K562 (cell line): Measurements from ENCODE around the gene NUP214. TPM values are rescaled to one million over a fixed set of nuclear protein-coding genes. Genes with fewer than 3 reads are reported as not detected.

Experiments used
- ATAC-seq: fragments of 200-7000 bp; cut with Tn5 transposase; 3 replicates; pipeline ENCODE4 v1.9.1; 2020; ENCODE audit warnings: moderate library complexity
- BruUV-seq: library from RNA; stranded (reverse); fragments of 400-500 nt; replicated peaks from 2 replicates; lab custom pipeline; 2021; lab: Mats Ljungman, UMichigan
- CTCF ChIA-PET: fragments of 300-600 bp; formaldehyde crosslinking; extraction: SDS; loops from one replicate; lab custom pipeline; 2021; ENCODE audit warnings: low intra/inter-chr PET ratio; lab: Yijun Ruan, JAX
- POLR2A ChIA-PET: fragments of 300-600, 350-650 bp; sonication (Branson Sonifier 250); formaldehyde crosslinking; extraction: SDS; loops from one replicate; lab custom pipeline; 2021; ENCODE audit warnings: antibody characterized with exemption, inconsistent platforms; lab: Yijun Ruan, JAX
- DNase-seq, 4 experiments: peaks; one replicate each; pipeline versions ENCODE4 v3.0.0 to v3.0.0-alpha.2; 2011 to 2018; ENCODE audit warnings: low spot score in 3 of 4, mixed read lengths in 3 of 4; ENCODE audit errors: extremely low read depth in 1 of 4
- FAIRE-seq: peaks from 2 replicates; lab custom pipeline; 2011; peaks lifted over from hg19 to GRCh38; lab: Jason Lieb, UNC
- H2AFZ ChIP-seq: 2 replicates; pipeline ENCODE4 v1.6.0; 2011; ENCODE audit warnings: low read depth, low read length, control low read depth, inconsistent platforms
- H3K27ac ChIP-seq: fragments of 200-600 bp; 3 replicates; pipeline ENCODE4 v1.8.0; 2011; ENCODE audit warnings: low read depth, mild to moderate bottlenecking, control low read depth, inconsistent platforms, low read length, moderate library complexity, mixed read lengths; ENCODE audit errors: extremely low read depth
- H3K27me3 ChIP-seq, 2 experiments: fragments of 300-600 bp in 1 of 2; 2 replicates in 1 of 2; 3 replicates in 1 of 2; pipeline versions ENCODE4 v1.6.0 to v1.8.0; 2011; ENCODE audit warnings: inconsistent platforms in 2 of 2, low read length in 2 of 2, mild to moderate bottlenecking in 1 of 2, mixed read lengths in 1 of 2, moderate library complexity in 1 of 2; ENCODE audit not compliant: control insufficient read depth in 2 of 2, insufficient read depth in 2 of 2
- H3K36me3 ChIP-seq: fragments of 300-600 bp; 3 replicates; pipeline ENCODE4 v1.8.0; 2011; ENCODE audit warnings: mild to moderate bottlenecking, low read length, inconsistent platforms; ENCODE audit not compliant: control insufficient read depth, insufficient read depth
- H3K4me1 ChIP-seq, 2 experiments: fragments of 200-600 bp in 1 of 2; replicated peaks in 1 of 2; 2 replicates in 1 of 2; 3 replicates in 1 of 2; pipeline versions ENCODE4 v1.5.1 to v1.8.0; 2011; ENCODE audit warnings: inconsistent platforms in 2 of 2, low read length in 2 of 2, mild to moderate bottlenecking in 1 of 2, mixed read lengths in 1 of 2, moderate library complexity in 1 of 2; ENCODE audit not compliant: control insufficient read depth in 2 of 2, insufficient read depth in 2 of 2
- H3K4me2 ChIP-seq: 2 replicates; pipeline ENCODE4 v1.6.1; 2011; ENCODE audit warnings: low read length, control low read depth, inconsistent platforms, mixed read lengths; ENCODE audit not compliant: insufficient read depth
- H3K4me3 ChIP-seq: fragments of 200-600 bp; sonication (generic), shearing (Covaris generic); 2 replicates; pipeline ENCODE4 v1.5.1; 2016; ENCODE audit warnings: control low read depth, inconsistent platforms
- H3K79me2 ChIP-seq: fragments of 200-600 bp; 3 replicates; pipeline ENCODE4 v1.8.0; 2011; ENCODE audit warnings: low read length, inconsistent platforms; ENCODE audit not compliant: control insufficient read depth, insufficient read depth
- H3K9ac ChIP-seq, 2 experiments: 2 replicates each; pipeline versions ENCODE4 v1.6.0 to v1.6.1; 2011; ENCODE audit warnings: low read depth in 2 of 2, low read length in 2 of 2, control low read depth in 1 of 2, inconsistent platforms in 1 of 2, mild to moderate bottlenecking in 1 of 2, mixed read lengths in 1 of 2; ENCODE audit not compliant: insufficient read depth in 1 of 2
- H3K9me1 ChIP-seq: one replicate; pipeline ENCODE4 v1.6.0; 2011; ENCODE audit warnings: inconsistent platforms, mild to moderate bottlenecking, low read length, moderate library complexity; ENCODE audit not compliant: control insufficient read depth, insufficient read depth
- H3K9me3 ChIP-seq: replicated peaks from 2 replicates; pipeline ENCODE4 v1.5.1; 2011; ENCODE audit warnings: low read depth, low read length, inconsistent platforms; ENCODE audit not compliant: control insufficient read depth, insufficient read depth
- H4K20me1 ChIP-seq: replicated peaks from 2 replicates; pipeline ENCODE4 v1.6.1; 2011; ENCODE audit warnings: low read length, inconsistent platforms, mixed read lengths; ENCODE audit not compliant: control insufficient read depth, insufficient read depth
- EGR1 ChIP-seq: fragments of 450-650 bp; conservative IDR thresholded peaks from 2 replicates; pipeline ENCODE4 v1.6.1; 2017; ENCODE audit warnings: mild to moderate bottlenecking
- FOSL1 ChIP-seq: fragments of 200-800 bp; sonication (Bioruptor generic); conservative IDR thresholded peaks from 2 replicates; pipeline ENCODE4 v1.6.1; 2016; ENCODE audit warnings: missing genetic modification characterization, missing compliant biosample characterization
- FOXJ3 ChIP-seq: sonication (generic); formaldehyde crosslinking; IDR thresholded peaks from 2 replicates; pipeline ENCODE4 v1.4.0; 2020; ENCODE audit warnings: mild to moderate bottlenecking, missing genetic modification reagents
- GATAD2A ChIP-seq: fragments of 450-650 bp; IDR thresholded peaks from 2 replicates; pipeline ENCODE4 v1.6.1; 2017
- NKRF ChIP-seq: fragments of 450-650 bp; IDR thresholded peaks from 2 replicates; pipeline ENCODE4 v1.6.1; 2016; ENCODE audit warnings: borderline replicate concordance
- ZNF24 ChIP-seq: fragments of 450-650 bp; IDR thresholded peaks from 2 replicates; pipeline ENCODE4 v1.6.1; 2016
- WGBS: fragments of 100-300 bp; shearing (Covaris generic); methylation state at CpG from one replicate; pipeline ENCODE4 v1.1.6; 2016; ENCODE audit warnings: low coverage, mixed read lengths; ENCODE audit not compliant: insufficient coverage; ENCODE audit errors: missing lambda C conversion rate; 5-methylcytosine and 5-hydroxymethylcytosine counted together
- in situ Hi-C: fragments of 300-500 bp; cut with MboI; formaldehyde crosslinking; loops from 4 replicates; pipeline ENCODE4 v1.15.0; 2018; ENCODE audit warnings: inconsistent platforms, mixed read lengths
- intact Hi-C: fragments of 100-400 bp; cut with micrococcal nuclease; formaldehyde crosslinking; loops from 2 replicates; pipeline ENCODE4 v1.14.2; 2022
- polyA plus RNA-seq, 8 experiments: library from polyadenylated mRNA; depleted of rRNA in 4 of 8; stranded (reverse) in 5 of 8; unstranded in 3 of 8; fragments of >200 nt; fragmentation: Nextera tagmentation in 2 of 8; fragmentation: Illumina TruSeq in 1 of 8; extraction: Ambion mirVana in 2 of 8; extraction: Trizol in 1 of 8; gene quantifications; 2 replicates each; pipeline versions ENCODE4 v1.2.1 to v1.2.3, GENCODE V29; 2011 to 2014; ENCODE audit warnings: inconsistent platforms in 1 of 8, missing spikeins in 1 of 8
- total RNA-seq, 7 experiments: library from RNA; depleted of rRNA in 6 of 7; stranded (reverse); fragments of >200 nt in 6 of 7; fragmentation: Illumina TruSeq in 2 of 7; extraction: Trizol in 2 of 7; gene quantifications; 2 replicates each; pipeline versions ENCODE4 v1.2.1 to v1.2.3, GENCODE V29; 2011 to 2021; ENCODE audit warnings: low replicate concordance in 1 of 7
- TF ChIP-seq, protein P1 (sequence below), 2 experiments: fragments of 450-650 bp in 1 of 2; sonication (generic) in 1 of 2; formaldehyde crosslinking in 1 of 2; IDR thresholded peaks in 1 of 2; conservative IDR thresholded peaks in 1 of 2; 2 replicates each; pipeline versions ENCODE4 v1.6.1 to v1.8.1; 2016 to 2023; ENCODE audit warnings: mild to moderate bottlenecking in 2 of 2, moderate library complexity in 2 of 2, inconsistent platforms in 1 of 2, missing genetic modification reagents in 1 of 2

NUP214 gene
- total and polyA plus RNA-seq, 9 of the 15 experiments (the other 6 are each of a cell fraction or from before 2014, with no cell fraction given) = 56.9 to 332 (median 97.1) TPM

DNA sequence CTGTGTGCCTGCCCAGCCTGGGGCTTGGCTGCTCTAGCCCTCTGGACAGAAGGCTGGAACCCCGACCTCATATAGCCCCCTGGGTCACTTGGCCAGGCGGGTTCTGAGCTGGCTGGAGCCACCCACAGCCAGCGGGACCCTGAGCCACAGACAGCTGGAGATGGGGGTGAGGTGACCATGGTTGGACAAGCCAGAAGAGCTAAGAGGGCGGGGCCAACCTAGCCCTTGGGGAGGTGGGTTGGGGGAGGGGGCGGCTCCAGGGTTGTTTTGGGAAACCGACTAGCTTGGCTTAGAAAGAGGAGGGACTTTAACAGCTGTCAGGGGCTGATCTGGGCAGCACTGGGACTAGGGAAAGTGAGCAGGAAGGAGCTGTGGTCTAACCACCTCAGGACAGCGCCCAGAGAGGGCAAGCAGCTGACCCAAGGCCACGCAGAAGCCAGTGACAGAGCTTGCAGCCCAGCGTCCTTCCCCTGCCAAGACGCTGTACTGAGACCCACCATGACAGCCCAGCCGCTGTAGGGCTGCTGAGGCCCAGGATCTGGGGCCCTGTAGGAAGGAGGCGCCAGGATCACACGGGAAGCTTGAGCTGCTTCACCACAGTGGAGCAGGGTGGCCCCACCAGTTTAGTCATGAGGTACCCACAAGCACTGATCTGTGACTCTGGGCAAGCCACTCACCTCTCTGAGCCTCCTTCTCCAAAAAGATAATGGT lies 26.8 kb upstream of the NUP214 start:
- Histone ChIP-seq H3K9me3 (no peaks in the 10 kb centered on the region), H3K27ac (no peak overlapping the region), H2AFZ (no peak overlapping the region), H3K4me1 (peaks cover 35 to 64% of the 10 kb centered on the region in 2 experiments), H3K79me2 (no peaks in the 10 kb centered on the region), H3K4me2 (no peak overlapping the region), H3K9ac (peak overlapping the region in 1 of 2 experiments; percentile 56; a peak in 2 of 4 replicates), H3K36me3 (no peaks in the 10 kb centered on the region), H3K27me3 (peaks cover 54 to 84% of the 10 kb centered on the region in 2 experiments)
- ATAC-seq (peak; percentile 0; the same call in 2 of the 3 replicates), FAIRE-seq (no peak)
- intact Hi-C loops = no loop called here
- POLR2A ChIA-PET = interaction anchor here (0.6 to 99.3 kb wide), 16 partner anchors 2 to 296 kb away, joined by 3 to 3336 read pairs (median 3); partner anchors contain the start of genes AIF1L and NUP214
- in situ Hi-C loops = no loop called here
- no peak for TF ChIP-seq FOSL1 (tag)
- TF ChIP-seq GATAD2A = no peak
- TF ChIP-seq, protein P1, sequence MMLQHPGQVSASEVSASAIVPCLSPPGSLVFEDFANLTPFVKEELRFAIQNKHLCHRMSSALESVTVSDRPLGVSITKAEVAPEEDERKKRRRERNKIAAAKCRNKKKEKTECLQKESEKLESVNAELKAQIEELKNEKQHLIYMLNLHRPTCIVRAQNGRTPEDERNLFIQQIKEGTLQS (IDR thresholded peaks at IDR 0.05) = no peak
- TF ChIP-seq, protein P1 (CRISPR knock-in tag; conservative IDR thresholded peaks at IDR 0.05) = peak; percentile 66; the same call in 1 of the 2 replicates
- TF ChIP-seq ZNF24 = no peak
- no peak for TF ChIP-seq EGR1
- TF ChIP-seq FOXJ3 (CRISPR knock-in tag) = no peak
- no peak for TF ChIP-seq NKRF
- TF ChIP-seq, all 486 proteins: peak for 1
- DNase-seq = peak in 1 of 4 experiments; percentile 81
- Histone ChIP-seq H3K9me1 (peaks cover 12% of the 10 kb centered on the region), H3K4me3 (no peak overlapping the region), H4K20me1 (peaks cover 57% of the 10 kb centered on the region)
- BruUV-seq = no TSS peak
- 11% methylated on average over 13 of the region's 13 CpGs for WGBS
- CTCF ChIA-PET = no interaction called here
